Heart left ventricle (tissue), 16 donors: ENCODE measurements around the gene ATF6B. TPM values are rescaled to one million over a fixed set of nuclear protein-coding genes. Genes with fewer than 3 reads are reported as not detected.

Source experiments
- ATAC-seq, 4 donors: fragments of 200-7000 bp; cut with Tn5 transposase; one replicate each; pipeline ENCODE4 v1.9.1; 2020 to 2022; ENCODE audit warnings: moderate library complexity in 4 of 4, mild to moderate bottlenecking in 3 of 4, moderate number of reproducible peaks in 1 of 4
- DNase-seq, 5 donors: peaks; one replicate each; pipeline ENCODE4 v3.0.0-alpha.2; 2020
- H3K27ac ChIP-seq, 12 donors: fragments of 200-600 bp; sonication (generic) in 4 of 12; one replicate each; pipeline versions ENCODE4 v1.5.0 to v1.8.0; 2016 to 2022; ENCODE audit warnings: mild to moderate bottlenecking in 2 of 12
- H3K27me3 ChIP-seq, 9 donors: fragments of 200-600 bp; sonication (generic) in 2 of 9; one replicate each; pipeline versions ENCODE4 v1.5.1 to v1.8.0; 2016 to 2022; ENCODE audit warnings: mild to moderate bottlenecking in 3 of 9
- H3K36me3 ChIP-seq, 9 donors: fragments of 200-600 bp; sonication (generic) in 2 of 9; one replicate each; pipeline versions ENCODE4 v1.5.0 to v1.8.0; 2018 to 2022; ENCODE audit warnings: mild to moderate bottlenecking in 2 of 9
- H3K4me1 ChIP-seq, 12 donors: fragments of 200-600 bp; sonication (generic) in 4 of 12; one replicate each; pipeline versions ENCODE4 v1.5.0 to v1.8.0; 2016 to 2022; ENCODE audit warnings: mild to moderate bottlenecking in 3 of 12
- H3K4me3 ChIP-seq, 12 donors: fragments of 200-600 bp; sonication (generic) in 4 of 12; one replicate each; pipeline versions ENCODE4 v1.5.0 to v1.8.0; 2017 to 2022; ENCODE audit warnings: mild to moderate bottlenecking in 9 of 12, moderate library complexity in 4 of 12
- H3K9me3 ChIP-seq, 12 donors: fragments of 200-600 bp; sonication (generic) in 4 of 12; one replicate each; pipeline versions ENCODE4 v1.5.0 to v1.8.0; 2016 to 2022; ENCODE audit warnings: mild to moderate bottlenecking in 1 of 12
- POLR2A ChIP-seq, 2 donors: fragments of 450-650 bp; IDR thresholded peaks; one replicate each; pipeline ENCODE4 v1.6.1; 2017; ENCODE audit warnings: antibody characterized with exemption in 2 of 2, mild to moderate bottlenecking in 2 of 2, moderate library complexity in 2 of 2
- WGBS, 4 donors: extraction: QIAGEN DNeasy Blood & Tissue Kit in 2 of 4; methylation state at CpG; one replicate each; pipeline versions ENCODE4 v1.1.5 to v1.1.7; 2013 to 2018; 5-methylcytosine and 5-hydroxymethylcytosine counted together
- intact Hi-C, 10 donors: fragments of 100-400 bp; cut with DNase I; formaldehyde crosslinking; loops; one replicate each; pipeline versions ENCODE4 v1.11.1 to v1.14.2; 2022
- polyA plus RNA-seq, 2 donors: library from polyadenylated mRNA; stranded (reverse); fragments of 200-250 nt; gene quantifications; one replicate each; pipeline ENCODE4 v1.2.3, GENCODE V29; 2013
- total RNA-seq, 9 donors: library from RNA; depleted of rRNA in 2 of 9; stranded (reverse); fragments of >200 nt in 2 of 9; fragmentation: NEBNext Ultra II Directional in 3 of 9; extraction: Animal tissue kit (Norgen Biotek cat#: 25700) in 3 of 9; gene quantifications; one replicate each; pipeline versions ENCODE4 v1.1.0 to v1.2.4, GENCODE V29; 2016 to 2023
- TF ChIP-seq, protein P1 (sequence below), 12 donors: fragments of 200-600 bp; sonication (generic) in 4 of 12; IDR thresholded peaks; one replicate each; pipeline versions ENCODE4 v1.5.0 to v1.8.0; 2018 to 2022; ENCODE audit warnings: antibody characterized with exemption in 12 of 12, mild to moderate bottlenecking in 5 of 12
- donor health status: ischemic (EF 13 %, LVEDD 7.1; RV severe dilation, severe dysfunction).
- donor health status: healthy with polysubstance abuse.
- donor health status: DM: no; HTN: yes; CAD: no.
- donor health status: DM: no; HTN: no; CAD: no.
- donor health status: ischemic (EF 25% LVEDD 6.9; RV normal size, moderate dysfunction).
- donor health status: ischemic (EF 25% LVEDD 5.7; RV mildly dilated, moderate dysfunction).
- donor health status: healthy.
- donor health status: DM: yes; HTN: yes; CAD: no.
- donor health status: ischemic (EF 35%, LVEDD 5.7; RV mildly dilated, moderate dysfunction).
- donor health status: nonischemic (EF 11% LVEDD 7.7; RV severe dilation, severe dysfunction).
- donor health status: DM: yes; HTN: yes; CAD: no.
- donor health status: PGD.
- donor health status: ischemic (EF 29% LVEDD 5.4; RV normal size, mild dysfunction).
- donor health status: nonischemic (EF 23%, LVEDD 6.1; RV moderate dilation, normal function).

ATF6B gene
- total and polyA plus RNA-seq, 11 donors: 11.1 to 56.8 (median 28.7) TPM

DNA sequence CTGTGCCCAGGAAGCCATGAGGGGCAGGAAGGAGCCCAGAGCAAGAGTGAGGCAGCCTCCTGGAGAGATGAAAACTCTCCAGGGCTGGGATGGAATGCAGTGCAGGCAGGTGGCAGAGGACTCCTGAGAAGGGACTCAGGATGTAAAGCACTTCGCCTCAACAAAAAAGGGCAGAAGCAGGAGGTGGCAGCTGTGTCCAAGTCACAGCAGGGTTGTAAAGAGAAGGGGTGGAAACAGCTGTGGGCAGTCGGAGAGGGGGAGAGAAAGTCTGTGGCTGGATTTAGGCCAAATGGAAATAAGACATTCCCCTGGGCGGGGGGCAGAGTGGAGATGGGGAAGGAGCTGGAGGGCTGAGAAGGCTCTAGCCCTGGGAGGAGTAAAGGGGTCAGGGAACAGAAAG lies 54.9 kb downstream of the ATF6B start:
- Histone ChIP-seq H3K4me1 (peaks cover 0 to 36% (median 0%) of the 10 kb centered on the region in 12 donors), H3K36me3 (peaks cover 0 to 98% (median 44%) of the 10 kb centered on the region in 9 donors), H3K9me3 (no peaks in the 10 kb centered on the region), H3K4me3 (no peak overlapping the region), H3K27me3 (no peaks in the 10 kb centered on the region), H3K27ac (peak overlapping the region in 1 of 12 donors; percentile 10)
- DNase-seq: no peak
- ATAC-seq: no peak
- intact Hi-C loops: no loop called here
- WGBS, 4 donors: 70 to 77% (median 74%) methylated on average over 3 of the region's 3 CpGs
- no peak for TF ChIP-seq POLR2A (IDR thresholded peaks at IDR 0.05)
- TF ChIP-seq, protein P1, sequence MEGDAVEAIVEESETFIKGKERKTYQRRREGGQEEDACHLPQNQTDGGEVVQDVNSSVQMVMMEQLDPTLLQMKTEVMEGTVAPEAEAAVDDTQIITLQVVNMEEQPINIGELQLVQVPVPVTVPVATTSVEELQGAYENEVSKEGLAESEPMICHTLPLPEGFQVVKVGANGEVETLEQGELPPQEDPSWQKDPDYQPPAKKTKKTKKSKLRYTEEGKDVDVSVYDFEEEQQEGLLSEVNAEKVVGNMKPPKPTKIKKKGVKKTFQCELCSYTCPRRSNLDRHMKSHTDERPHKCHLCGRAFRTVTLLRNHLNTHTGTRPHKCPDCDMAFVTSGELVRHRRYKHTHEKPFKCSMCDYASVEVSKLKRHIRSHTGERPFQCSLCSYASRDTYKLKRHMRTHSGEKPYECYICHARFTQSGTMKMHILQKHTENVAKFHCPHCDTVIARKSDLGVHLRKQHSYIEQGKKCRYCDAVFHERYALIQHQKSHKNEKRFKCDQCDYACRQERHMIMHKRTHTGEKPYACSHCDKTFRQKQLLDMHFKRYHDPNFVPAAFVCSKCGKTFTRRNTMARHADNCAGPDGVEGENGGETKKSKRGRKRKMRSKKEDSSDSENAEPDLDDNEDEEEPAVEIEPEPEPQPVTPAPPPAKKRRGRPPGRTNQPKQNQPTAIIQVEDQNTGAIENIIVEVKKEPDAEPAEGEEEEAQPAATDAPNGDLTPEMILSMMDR (IDR thresholded peaks at IDR 0.05): no peak

GRCh38 chr6:32070814-32071543 lies 57.1 kb downstream of the ATF6B start:
- TF ChIP-seq, protein P1 (IDR thresholded peaks at IDR 0.05): no peak
- TF ChIP-seq POLR2A (IDR thresholded peaks at IDR 0.05): no peak

DNA sequence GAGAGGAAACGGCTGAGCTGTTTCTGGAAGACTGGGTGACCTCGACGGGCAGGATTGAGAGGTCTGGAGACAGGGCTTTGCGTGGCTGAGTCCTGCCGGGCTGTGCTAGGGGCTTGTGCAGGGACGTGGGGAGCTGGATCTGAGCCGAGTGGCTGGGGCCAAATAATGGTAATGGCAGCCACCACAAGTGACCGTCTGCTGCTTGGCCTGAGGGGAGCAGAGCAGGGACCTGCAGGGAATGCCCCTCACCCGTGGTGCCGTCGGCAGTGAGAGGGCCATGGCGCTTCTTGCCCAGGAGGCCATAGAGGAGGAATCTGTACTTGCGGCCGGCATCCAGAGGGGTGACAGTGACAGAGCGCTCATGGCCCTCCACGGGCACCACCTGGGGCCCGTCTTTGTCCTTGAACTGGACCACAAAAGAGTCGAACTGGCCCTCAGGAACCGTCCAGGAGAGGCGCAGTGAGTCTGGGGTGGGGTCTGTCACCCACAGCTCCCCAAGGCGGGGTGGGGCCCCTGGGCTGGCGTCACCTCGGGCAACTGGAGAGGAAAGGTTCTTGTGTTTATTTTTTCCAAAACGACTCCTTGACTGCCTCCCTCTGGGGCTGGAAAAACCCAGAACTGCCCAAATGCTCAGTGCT lies 58.0 kb downstream of the ATF6B start:
- no peak for TF ChIP-seq POLR2A (IDR thresholded peaks at IDR 0.05)
- TF ChIP-seq, protein P1 (IDR thresholded peaks at IDR 0.05): no peak
- peak overlapping the region in 9 of 12 donors; percentile 47 to 85 (median 63) for H3K27ac ChIP-seq
- peaks cover 0 to 19% (median 0%) of the 10 kb centered on the region in 12 donors for H3K4me1 ChIP-seq
- H3K4me3 ChIP-seq: no peak overlapping the region
- intact Hi-C loops: no loop called here
- DNase-seq: no peak
- no peaks in the 10 kb centered on the region for H3K27me3 ChIP-seq
- H3K9me3 ChIP-seq: no peaks in the 10 kb centered on the region
- WGBS, 4 donors: 79 to 81% (median 80%) methylated on average over 14 to 24 of the region's 24 CpGs
- peaks cover 0 to 99% (median 51%) of the 10 kb centered on the region in 9 donors for H3K36me3 ChIP-seq
- no peak for ATAC-seq

More at GRCh38 chr6:32070814-32071543, 57.1 kb downstream of the ATF6B start:
- intact Hi-C loops: no loop called here
- no peaks in the 10 kb centered on the region for H3K9me3 ChIP-seq
- H3K27ac ChIP-seq: peak overlapping the region in 9 of 12 donors; percentile 47 to 85 (median 63)
- peaks cover 0 to 98% (median 44%) of the 10 kb centered on the region in 9 donors for H3K36me3 ChIP-seq
- DNase-seq (peak; percentile 64 to 85 (median 73)), ATAC-seq (peak; percentile 45 to 77 (median 71))
- no peak overlapping the region for H3K4me3 ChIP-seq
- peaks cover 0 to 19% (median 0%) of the 10 kb centered on the region in 12 donors for H3K4me1 ChIP-seq
- WGBS, 4 donors: 63 to 76% (median 67%) methylated on average over 16 of the region's 16 CpGs
- H3K27me3 ChIP-seq: no peaks in the 10 kb centered on the region

- TF ChIP-seq, protein P1 (IDR thresholded peaks at IDR 0.05): no peak
- TF ChIP-seq POLR2A (IDR thresholded peaks at IDR 0.05): no peak
- DNase-seq: no peak
- H3K36me3 ChIP-seq: peaks cover 0 to 99% (median 50%) of the 10 kb centered on the region in 9 donors
- intact Hi-C loops: no loop called here
- H3K4me3 ChIP-seq: no peak overlapping the region
- H3K9me3 ChIP-seq: no peaks in the 10 kb centered on the region
- no peaks in the 10 kb centered on the region for H3K27me3 ChIP-seq
- WGBS, 4 donors: 90 to 95% (median 93%) methylated on average over 13 to 17 of the region's 17 CpGs
- H3K4me1 ChIP-seq: peaks cover 0 to 19% (median 0%) of the 10 kb centered on the region in 12 donors
- no peak for ATAC-seq
- H3K27ac ChIP-seq: no peak overlapping the region
Observed at GRCh38 chr6:32069460-32069859, 58.6 kb downstream of the ATF6B start.
